ENCODE results near the gene REEP1. TPM values are rescaled to one million over a fixed set of nuclear protein-coding genes. Genes with fewer than 3 reads are reported as not detected.
A peak's percentile ranks its signal among the peaks of the same experiment; 100 is the strongest.

Gene REEP1, protein sequence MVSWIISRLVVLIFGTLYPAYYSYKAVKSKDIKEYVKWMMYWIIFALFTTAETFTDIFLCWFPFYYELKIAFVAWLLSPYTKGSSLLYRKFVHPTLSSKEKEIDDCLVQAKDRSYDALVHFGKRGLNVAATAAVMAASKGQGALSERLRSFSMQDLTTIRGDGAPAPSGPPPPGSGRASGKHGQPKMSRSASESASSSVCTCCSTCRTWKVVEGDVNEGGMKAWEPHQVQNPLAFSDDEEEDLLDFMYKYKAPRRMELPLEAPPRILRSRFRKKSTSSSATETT
- 4.1 TPM in 2 replicates for total RNA-seq (2014; rRNA removed; shearing (Covaris generic))

DNA sequence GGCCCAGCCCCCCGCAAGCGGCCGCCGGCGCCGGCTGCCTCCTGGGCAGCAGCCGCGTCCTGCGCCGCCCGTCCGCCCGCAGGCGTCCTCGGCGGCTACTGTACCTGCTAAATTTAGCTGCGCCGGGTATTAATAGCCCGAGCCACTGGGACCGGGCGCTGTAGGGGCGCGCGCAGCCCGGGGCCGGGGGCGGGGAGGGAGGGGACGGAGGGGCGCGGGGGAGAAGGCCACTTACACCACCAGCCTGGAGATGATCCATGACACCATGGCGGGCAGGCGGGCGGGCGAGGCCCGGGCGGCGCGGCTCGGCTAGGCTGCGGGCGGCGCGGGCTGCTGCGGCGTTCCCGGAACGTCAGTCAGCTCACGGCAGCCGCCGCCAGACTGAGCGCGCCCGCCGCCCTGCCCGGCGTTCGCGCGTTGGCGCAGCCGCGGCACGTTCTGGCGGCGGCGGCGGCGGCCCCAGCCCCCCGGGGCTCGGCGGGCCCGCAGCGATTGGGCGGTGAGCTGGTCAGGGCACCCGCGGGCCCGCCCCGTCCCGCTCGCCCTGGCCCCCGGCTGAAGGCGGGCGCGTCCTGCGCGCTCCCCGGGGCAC is at the start of gene REEP1:
TSS of gene REEP1 (minus strand) at position 383 of the 592 bp plus-strand sequence. CDS start at position 267, 116 bp downstream.
- peak; percentile 46 for DNase-seq (ENCODE audit: low read depth)

DNA sequence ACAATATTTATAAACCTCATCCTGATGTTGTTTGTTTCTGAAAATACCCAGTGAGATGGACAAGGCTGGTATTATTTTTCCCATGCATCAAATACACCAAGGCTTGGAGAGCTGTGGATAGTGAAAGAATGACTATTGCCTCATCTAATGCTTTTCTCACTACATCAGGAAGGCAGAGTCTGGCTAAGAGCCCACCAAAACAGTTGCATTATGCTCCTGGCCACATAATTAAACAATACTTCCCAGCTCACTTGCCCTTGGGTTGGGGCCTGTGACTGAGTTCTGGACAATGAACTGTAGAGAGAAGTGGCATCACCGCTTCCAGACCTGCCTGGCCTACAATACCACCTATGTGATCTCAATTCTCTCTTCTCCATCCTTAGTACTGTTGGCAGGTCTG is 46.4 kb upstream of the REEP1 start:
- DNase-seq (ENCODE audit: low read depth): peak; percentile 73

DNA sequence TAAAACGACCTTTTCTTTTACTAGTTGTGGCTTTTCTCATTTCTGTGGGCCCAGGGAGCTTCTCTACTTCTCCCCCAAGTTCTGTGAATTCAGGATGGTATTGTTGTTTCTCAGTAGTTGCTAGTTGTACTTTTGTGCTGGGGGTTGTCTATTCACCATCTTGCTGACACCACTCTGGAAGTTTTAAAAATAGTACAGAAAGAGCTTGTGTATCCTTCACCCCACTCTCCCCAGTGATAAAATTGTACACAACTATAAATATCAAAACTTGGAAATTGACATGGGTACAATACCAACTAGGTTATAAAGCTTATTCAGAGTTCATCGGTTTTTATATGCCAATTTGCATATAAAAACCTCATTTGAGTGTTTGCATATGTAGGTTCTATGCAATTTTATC is 45.3 kb upstream of the REEP1 start:
- DNase-seq (ENCODE audit: low read depth): no peak

DNA sequence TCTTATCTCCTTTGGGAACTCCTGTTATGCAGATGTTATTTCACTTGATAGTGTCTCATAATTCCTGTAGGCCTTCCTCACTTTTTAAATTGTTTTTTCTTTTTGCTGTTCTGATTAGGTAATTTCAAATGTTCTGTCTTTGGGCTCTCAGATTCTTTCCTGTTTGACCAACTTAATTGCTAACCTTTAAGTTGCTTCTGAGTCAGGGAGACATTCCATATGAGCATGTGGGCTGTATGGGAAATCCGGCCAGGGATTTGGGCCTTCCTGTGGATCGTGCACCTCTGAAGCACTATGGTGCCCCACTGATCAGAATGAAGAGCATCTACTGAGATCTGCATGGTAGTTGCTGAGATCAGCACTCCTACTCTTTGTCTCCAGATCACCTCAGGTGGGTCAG is 44.7 kb upstream of the REEP1 start:
- DNase-seq (ENCODE audit: low read depth): no peak

DNA sequence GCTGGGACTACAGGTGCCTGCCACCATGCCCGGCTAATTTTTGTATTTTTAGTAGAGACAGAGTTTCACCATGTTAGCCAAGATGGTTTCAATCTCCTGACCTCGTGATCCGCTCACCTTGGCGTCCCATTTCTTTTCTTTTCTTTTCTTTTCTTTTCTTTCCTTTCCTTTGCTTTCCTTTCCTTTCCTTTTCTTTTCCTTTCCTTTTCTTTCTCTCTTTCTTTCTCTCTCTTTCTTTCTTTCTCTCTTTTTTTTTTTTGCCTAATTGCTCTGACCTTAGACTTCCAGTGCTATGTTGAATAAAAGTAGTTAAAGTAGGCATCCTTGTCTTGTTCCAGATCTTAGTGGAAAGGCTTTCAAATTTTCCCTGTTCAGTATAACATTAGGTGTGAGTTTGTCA is 41.0 kb upstream of the REEP1 start:
- no peak for DNase-seq (ENCODE audit: low read depth)

DNA sequence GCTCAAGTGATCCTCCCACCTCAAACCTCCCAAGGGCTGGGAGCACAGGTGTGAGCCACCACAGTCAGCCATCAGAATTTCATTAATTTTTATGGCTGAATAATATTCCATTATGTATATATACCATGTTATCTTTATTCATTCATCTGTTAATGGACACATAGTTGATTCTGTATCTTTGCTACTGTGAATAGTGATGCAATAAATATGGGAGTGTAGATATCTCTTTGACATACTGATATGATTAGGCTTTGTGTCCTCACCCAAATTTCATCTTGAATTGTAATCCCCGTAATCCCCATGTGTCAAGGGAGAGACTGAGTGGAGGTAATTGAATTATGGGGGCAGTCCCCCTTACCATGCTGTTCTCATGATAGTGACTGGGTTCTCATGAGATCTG is 38.2 kb upstream of the REEP1 start:
- no peak for DNase-seq (ENCODE audit: low read depth)

DNA sequence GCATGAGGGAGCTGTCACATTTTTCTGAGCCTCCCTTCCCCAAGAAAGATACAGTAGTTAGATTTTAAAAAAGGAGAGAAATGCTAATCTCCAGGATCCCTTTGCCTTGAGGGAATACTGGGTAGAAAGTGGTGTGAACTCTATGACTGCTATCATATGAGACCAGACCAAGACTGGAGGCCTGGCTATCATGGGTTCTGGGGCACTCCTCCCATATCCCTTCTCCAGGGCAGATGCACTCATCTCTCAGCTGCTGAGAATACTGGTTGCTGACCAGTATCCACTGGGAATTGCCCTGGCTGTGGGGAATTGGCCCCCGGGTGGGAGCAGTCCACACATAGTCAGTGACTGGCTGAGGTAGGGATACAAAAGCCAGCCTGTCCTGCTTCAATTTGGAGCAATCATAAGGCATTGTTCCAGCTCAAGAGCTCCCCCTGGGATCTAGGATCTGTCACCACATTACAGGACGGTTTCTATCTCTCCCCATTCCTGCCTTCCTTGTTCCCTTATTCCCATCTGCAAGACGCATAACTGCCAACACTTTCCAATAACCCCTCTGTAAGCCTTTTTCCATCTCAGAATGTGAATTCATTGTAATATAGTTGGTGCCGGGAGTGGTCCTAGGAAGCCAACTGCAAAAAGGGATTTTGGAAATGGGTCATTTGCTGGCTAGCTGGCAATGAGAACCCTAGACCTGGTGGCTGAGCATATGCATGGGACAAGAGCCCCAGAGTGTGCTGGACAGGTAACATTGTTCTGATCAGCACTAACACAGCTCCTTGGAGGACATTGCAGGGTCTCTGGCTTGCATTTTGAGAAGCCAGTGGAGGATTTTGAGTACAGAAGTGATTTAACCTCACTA is 35.4 kb upstream of the REEP1 start:
- DNase-seq (ENCODE audit: low read depth): peak; percentile 34

DNA sequence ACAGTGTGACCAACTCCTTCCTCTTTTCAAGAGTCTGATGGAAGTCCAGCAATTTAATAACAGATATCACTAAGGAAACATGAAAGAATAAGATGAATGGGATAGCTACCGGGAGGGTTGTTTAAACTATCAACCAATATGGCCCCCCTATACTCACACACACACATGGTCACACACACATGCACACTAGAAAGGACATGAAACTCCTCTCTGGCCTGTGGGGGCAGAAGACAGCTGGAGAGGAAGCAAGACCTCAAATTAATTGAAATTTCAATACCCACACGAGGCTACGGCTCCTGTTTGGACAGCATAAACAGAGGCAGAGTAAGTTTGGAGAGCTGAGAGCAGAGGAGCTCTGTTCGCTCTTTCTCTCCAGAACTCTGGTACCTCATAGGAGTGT is 34.7 kb upstream of the REEP1 start:
- no peak for DNase-seq (ENCODE audit: low read depth)

DNA sequence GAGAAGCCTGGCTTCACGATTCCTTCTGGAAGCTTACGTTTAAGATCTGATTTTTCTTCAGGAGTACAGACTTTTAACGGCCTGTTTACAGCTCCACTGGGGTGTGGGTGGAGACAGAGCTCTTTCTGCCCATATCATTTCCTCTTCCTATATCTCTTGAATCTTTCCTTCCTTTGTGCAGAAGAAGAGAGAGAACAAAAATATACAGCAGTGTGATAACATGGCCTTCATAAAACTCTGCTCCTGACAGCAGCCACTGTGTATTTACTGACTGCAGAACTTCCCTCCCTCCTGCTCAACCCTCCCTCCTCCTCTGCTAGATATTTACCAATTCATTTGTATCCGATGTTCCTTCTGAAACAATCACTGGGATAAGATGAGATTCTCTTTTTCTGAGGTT is 34.1 kb upstream of the REEP1 start:
- no peak for DNase-seq (ENCODE audit: low read depth)

DNA sequence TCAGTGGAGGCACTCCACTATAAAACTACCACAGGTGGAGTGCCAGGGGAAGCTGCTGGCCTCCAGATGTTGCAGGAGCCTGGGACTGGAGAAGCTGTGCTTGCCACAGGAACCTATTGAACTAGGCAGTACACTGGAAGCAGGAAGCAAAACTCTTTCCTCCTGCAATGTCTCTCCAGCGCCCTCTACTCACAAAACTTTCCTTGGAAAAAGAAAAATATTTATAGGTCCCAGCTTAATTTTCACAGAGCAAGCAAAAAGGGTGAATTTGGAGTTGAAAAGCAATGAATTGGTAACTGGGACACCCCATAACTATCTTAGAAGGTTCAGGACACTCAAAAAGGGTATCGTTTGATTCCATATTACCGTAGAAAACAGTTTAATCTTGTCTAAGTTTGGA is 33.2 kb upstream of the REEP1 start:
- no peak for DNase-seq (ENCODE audit: low read depth)

DNA sequence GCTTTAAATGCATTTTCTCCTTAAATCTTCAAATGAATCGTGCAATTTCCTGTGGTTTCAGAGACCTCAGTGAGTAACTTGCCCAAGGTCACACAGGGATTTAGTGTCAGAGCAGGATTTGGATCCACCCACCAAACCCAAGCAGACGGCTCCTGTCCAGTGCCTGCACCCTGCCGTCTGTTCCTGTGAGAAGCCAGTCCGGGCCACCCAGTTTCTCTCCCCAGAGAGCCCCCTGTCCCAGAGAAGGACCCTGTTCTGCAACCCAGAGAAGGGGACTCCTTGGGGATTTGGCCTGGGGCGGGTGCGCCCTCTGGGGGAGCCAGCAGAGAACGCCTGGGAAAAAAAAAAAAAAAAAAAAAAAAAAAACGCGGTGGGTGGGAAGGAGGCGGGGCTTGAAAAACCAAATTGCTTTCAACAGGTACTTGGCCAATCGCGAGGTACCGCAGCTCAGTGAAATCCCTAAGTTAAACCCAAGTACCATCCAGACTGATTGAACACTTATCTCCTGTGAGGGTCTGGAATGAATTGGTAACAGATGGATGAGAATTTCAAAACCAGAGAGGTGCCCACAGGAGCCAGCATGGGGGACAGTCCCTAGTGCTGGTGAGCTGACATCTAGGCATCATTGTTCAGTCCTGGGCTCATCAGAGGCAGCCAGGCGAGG is 30.9 kb upstream of the REEP1 start:
- DNase-seq (ENCODE audit: low read depth): peak; percentile 48

DNA sequence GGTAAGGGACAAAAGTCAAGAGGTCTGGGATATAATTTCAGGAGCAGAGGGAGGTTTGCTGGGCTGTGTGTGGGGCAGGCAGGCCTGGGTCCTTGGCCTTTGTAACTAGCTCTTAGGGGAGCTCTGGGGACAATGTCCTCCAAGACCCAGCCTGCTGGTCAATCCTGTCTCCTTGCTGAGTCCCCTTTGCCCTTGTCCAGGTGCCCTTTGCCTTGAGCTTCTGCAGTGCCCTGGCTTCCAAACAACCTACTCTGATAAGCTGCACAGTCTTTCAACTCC is 30.0 kb upstream of the REEP1 start:
- no peak for DNase-seq (ENCODE audit: low read depth)

DNA sequence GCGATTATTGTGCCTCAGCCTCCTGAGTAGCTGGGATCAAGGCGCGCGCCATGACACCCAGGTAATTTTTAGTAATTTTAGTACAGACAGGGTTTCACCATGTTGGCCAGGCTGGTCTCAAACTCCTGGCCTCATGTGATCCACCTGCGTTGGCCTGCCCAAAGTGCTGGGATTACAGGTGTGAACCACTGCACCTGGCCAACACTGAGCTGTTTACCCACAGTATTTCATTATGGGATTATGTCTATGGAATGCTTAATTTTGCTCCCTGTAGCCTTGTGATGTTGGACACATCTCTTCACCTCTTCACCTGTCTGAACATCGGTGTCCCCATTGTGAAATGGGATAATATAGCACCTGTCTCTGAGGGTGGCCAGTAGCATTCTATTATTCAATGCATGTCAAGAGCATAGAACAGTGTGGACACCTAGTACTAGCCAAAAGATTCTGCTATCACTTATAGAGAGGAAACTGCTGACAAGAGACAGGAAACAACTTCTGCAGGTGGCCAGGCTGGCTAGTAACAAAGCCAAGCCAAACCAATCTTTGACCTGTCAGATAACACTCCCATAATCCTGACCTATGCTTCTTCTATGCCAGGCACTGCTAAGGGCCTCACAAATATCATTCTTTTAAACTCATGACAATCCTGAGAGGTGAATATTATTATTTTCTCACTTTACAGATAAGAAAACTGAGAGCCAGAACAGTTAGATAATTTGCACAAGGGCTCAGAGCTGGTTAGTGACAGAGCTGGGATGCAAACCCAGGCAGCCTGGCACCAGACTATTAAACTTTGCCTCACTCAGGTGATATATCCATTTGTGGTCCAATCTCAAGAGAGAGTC is 29.4 kb upstream of the REEP1 start:
- DNase-seq (ENCODE audit: low read depth): no peak

DNA sequence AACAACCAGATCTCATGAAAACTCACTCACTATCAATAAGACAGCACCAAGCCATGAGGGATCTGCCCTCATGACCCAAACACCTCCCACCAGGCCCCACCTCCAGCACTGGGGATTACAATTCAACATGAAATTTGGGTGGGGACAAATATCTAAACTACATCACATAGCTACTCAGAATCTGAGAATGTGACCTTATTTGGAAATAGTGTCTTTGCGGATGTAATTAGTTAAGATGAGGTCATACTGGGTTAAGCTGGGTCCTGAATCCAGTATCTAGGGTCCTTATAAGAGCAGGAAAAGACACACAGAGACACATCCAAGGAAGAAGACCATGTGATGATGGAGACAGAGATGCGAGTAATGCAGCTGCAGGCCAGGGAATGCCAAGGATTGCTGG is 27.5 kb upstream of the REEP1 start:
- no peak for DNase-seq (ENCODE audit: low read depth)

DNA sequence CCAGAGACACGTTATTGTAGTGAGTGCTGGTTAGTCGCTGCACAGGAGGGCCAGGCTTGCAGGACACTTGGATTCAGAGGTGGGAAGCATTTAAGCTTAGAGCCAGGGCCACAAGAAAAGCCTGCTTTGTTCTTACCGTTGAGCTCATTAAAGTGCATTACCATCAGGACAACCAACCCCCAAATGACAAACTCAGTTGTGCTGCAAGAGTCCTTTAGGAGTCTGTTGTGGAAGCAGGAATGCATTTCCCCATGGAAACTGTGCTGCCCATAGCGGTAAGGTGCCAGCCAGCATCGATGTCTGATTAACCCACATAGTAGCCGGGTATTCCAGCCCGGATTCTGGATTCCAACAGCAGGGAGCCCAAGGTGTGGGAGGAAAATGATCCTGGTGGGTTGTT is 23.4 kb upstream of the REEP1 start:
- no peak for DNase-seq (ENCODE audit: low read depth)

DNA sequence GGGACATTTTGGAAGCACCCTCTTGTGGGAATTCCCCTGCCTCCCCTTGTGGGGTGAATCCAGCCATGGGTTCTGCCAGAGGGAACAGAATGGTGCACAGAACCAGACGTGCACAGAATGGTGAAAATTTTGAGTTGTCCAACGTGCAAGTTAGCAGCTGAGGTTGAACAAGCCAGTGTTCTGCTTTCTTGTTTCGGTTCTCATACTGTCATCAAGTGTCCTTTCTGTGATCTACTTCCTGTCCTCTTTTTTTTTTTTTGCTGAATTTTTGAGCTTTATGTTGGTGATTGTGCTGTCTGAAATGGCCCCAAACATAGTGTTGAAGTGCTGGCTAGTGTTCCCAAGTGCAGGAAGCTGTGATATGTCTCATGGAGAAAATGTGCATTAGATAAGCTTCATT is 21.5 kb upstream of the REEP1 start:
- no peak for DNase-seq (ENCODE audit: low read depth)

DNA sequence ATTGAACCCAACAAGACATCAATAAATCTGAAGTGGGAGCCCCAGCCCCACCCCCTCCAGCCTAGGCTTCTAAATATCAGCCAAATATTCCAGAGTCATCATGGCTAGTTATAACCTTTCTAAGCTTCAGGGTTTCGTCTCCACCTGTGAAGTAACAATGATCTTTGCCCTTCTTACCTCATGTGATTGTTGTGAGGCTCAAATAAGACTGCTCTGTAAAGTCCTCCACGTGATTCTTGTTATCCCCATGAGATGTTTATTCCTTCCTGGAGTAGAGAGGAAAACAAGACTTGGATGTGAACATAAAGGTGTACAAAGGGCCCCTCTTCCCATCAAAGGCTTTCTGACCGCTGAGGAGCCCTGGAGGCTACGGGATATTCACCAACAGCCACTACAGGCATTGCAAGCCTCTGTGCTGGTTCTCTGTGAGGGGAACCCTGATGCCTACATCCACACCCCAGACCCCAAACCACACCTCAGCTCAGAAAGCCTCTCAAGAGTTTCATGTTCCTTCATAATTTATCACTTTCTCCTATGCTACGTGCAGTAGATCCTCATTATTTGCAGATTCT is 20.1 kb upstream of the REEP1 start:
- no peak for DNase-seq (ENCODE audit: low read depth)

DNA sequence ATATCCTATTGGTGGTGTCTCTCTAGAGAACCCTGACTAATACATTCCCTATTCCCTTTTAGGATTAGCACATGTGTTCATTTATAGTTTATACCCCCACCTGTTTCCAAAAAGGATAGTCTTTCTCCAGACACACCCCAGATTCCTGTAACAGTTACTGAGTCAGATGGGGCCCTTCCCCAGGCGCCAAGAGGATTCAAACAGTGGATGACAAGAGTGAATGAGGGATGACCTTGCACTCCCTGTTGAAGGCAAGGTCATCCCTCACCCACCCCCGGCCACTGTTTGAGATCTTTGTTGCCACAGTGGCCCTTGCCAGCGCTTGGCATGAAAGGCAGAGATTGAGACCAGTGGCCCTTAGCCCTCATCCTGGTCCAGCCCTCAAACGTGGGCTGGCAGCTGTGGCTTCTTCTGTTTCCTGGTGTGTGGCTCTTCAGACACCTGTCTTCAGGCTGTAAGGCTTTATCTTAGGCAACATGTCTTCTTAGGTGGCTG is 15.3 kb upstream of the REEP1 start:
- no peak for DNase-seq (ENCODE audit: low read depth)

DNA sequence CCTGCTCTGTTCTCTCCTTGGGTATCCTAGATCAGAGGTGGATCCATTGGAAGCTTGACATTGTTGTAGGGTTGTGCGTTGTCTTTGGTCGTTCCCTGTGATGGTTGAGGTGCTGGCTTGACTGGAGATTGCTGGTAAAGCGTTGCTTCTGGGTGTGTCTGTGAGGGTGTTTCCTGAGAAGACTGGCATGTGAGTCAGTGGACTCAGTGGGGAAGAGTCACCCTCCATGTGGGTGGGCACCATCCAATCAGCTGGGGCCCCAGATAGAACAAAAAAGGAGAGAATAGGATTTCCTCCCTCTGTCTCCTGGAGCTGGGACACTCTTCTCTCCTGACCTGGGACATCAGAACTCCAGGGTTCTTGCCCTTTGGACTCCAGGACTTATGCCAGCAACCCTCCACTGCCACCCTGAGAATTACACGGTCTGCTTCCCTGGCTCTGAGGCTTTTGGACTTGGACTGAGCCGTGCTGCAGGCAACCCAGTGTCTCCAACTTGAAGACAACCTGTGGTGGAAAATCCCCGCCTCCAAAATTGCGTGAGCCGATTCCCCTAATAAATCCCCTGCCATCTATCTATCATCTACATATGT is 14.8 kb upstream of the REEP1 start:
- no peak for DNase-seq (ENCODE audit: low read depth)

DNA sequence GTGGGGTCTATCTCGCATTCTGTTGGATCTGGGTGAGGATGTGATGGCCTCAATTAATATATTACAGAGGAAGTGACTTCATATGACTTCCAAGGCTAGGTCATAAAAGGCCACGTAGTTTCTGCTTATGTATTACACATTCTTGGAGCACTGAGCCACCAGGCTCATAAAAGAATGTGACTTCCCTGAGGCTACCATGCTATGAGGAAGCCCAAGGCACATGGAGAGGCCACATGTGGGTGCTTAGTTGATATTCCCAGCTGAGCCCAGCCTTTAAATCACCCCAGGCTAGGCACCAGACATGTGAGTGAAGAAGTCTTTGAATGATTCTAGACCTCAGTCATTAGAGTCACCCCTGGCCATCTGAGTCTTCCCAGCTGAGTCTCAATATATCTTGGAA is 13.3 kb upstream of the REEP1 start:
- DNase-seq (ENCODE audit: low read depth): no peak

DNA sequence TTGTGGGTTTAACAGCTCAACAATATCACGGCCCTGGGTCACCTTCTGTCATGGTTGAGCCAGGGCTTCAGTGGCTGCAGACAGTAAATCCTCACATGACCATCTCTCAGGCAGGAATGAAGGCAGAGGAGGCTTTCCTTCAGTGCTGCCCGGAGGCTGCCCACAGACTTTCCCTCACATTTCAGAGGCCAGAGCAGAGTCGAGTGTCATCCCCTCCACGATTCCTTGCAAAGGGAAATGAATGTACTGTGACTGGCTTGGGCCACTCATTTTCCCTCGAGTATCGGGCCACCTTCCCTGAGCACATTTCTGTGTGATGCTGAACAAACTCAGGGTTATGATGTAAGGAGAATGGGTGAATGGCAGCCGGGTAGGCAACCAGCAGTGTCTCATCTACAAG is 10.0 kb upstream of the REEP1 start:
- DNase-seq (ENCODE audit: low read depth): no peak

Measured in Daoy (cell line).